GM19239 (cell line): ENCODE results near the gene PRKG1.

Source experiments
- DNase-seq: peaks from one replicate; pipeline ENCODE4 v3.0.0; 2011; ENCODE audit warnings: low spot score; ENCODE audit not compliant: insufficient read length
- FAIRE-seq: peaks from 2 replicates; lab custom pipeline; 2011; peaks lifted over from hg19 to GRCh38; lab: Jason Lieb, UNC

Gene PRKG1

GRCh38 chr10:51608211-51608610 lies 533.9 kb downstream of the PRKG1 start:
- no peak for DNase-seq
- no peak for FAIRE-seq

GRCh38 chr10:51615764-51616298 lies 541.5 kb downstream of the PRKG1 start:
- DNase-seq: no peak
- no peak for FAIRE-seq

GRCh38 chr10:51617576-51618235 lies 543.4 kb downstream of the PRKG1 start:
- no peak for FAIRE-seq
- DNase-seq: no peak

GRCh38 chr10:51619365-51619764 lies 545.1 kb downstream of the PRKG1 start:
- no peak for DNase-seq
- FAIRE-seq: no peak

- FAIRE-seq: no peak
- DNase-seq: no peak
Measured at GRCh38 chr10:51620131-51620530, 545.8 kb downstream of the PRKG1 start.

GRCh38 chr10:51624013-51624412 lies 549.7 kb downstream of the PRKG1 start:
- DNase-seq (no peak), FAIRE-seq (no peak)

GRCh38 chr10:51629934-51630639 lies 555.8 kb downstream of the PRKG1 start:
- FAIRE-seq (no peak), DNase-seq (no peak)

- FAIRE-seq (no peak), DNase-seq (no peak)
Measured at GRCh38 chr10:51630640-51631005, 556.3 kb downstream of the PRKG1 start.

- no peak for FAIRE-seq
Measured at GRCh38 chr10:51635436-51635835, 561.1 kb downstream of the PRKG1 start.

GRCh38 chr10:51638211-51638610 lies 563.9 kb downstream of the PRKG1 start:
- no peak for FAIRE-seq
- DNase-seq: no peak

More at GRCh38 chr10:51635436-51635835, 561.1 kb downstream of the PRKG1 start:
- no peak for DNase-seq

- FAIRE-seq (no peak), DNase-seq (no peak)
Measured at GRCh38 chr10:51638737-51639136, 564.5 kb downstream of the PRKG1 start.

- no peak for DNase-seq
- no peak for FAIRE-seq
Measured at GRCh38 chr10:51640120-51640819, 566.0 kb downstream of the PRKG1 start.

- DNase-seq (no peak), FAIRE-seq (no peak)
Measured at GRCh38 chr10:51642581-51642980, 568.3 kb downstream of the PRKG1 start.

GRCh38 chr10:51643734-51644133 lies 569.4 kb downstream of the PRKG1 start:
- FAIRE-seq (no peak), DNase-seq (no peak)

GRCh38 chr10:51649064-51649463 lies 574.8 kb downstream of the PRKG1 start:
- FAIRE-seq (no peak), DNase-seq (no peak)

- FAIRE-seq (no peak), DNase-seq (no peak)
Measured at GRCh38 chr10:51651063-51651462, 576.8 kb downstream of the PRKG1 start.

GRCh38 chr10:51653025-51653424 lies 578.7 kb downstream of the PRKG1 start:
- no peak for FAIRE-seq
- no peak for DNase-seq

GRCh38 chr10:51654918-51655317 lies 580.6 kb downstream of the PRKG1 start:
- DNase-seq (no peak), FAIRE-seq (no peak)

GRCh38 chr10:51656503-51656902 lies 582.2 kb downstream of the PRKG1 start:
- FAIRE-seq: no peak
- no peak for DNase-seq

GRCh38 chr10:51658000-51658399 lies 583.7 kb downstream of the PRKG1 start:
- DNase-seq (no peak), FAIRE-seq (no peak)

- DNase-seq: no peak
- no peak for FAIRE-seq
Measured at GRCh38 chr10:51659344-51659743, 585.1 kb downstream of the PRKG1 start.
